ENCODE measurements around the gene AKAP8.

AKAP8 gene

DNA sequence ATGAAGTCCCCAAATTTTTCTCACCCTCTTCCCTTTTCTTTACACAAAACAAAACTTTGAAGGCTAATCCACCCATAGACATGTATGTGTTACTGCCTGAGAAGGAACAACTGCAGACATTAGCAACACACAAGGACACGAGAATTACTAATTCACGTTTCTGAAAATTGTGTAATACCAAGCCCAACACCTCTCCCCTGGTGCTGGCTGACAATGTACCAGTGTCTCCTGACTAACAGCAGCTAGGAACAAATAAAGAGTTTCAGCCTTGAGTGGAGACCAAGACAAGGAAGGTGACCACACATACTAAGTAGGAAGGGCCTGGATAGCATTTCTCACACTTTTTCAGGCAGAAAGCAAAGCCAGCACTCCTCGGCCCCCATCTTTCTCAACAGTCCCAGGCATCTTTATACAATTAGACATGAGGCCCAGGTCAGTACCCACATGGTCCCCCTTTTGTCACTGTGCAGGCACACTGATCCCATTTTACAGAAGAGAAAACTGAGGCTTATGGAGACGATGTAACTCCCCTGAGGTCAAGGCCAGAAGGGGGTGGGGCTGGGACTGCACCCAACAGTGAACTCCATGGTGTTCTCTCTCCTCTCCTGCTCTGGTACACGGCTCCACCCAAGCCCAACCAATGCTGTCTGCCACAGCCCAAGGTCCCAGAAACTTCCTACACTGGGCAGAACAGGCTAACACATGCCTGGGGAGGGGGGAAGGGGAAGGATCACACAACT is 55.9 kb downstream of the AKAP8 start:
- DNase-seq (ENCODE audit: insufficient read length), result no peak
- no peak for TF ChIP-seq POLR2AphosphoS5 (IDR thresholded peaks at IDR 0.05; ENCODE audit: low read depth, low read length)
- no peak; the same call in 1 of the 2 replicates for TF ChIP-seq POLR2A (IDR thresholded peaks at IDR 0.05; ENCODE audit: low read depth, low read length)
- TF ChIP-seq TAF1 (IDR thresholded peaks at IDR 0.05; ENCODE audit: borderline replicate concordance, low read depth, low read length), result no peak
- FAIRE-seq, result no peak

- DNase-seq (ENCODE audit: insufficient read length) (no peak), FAIRE-seq (no peak)
- no peak; the same call in 1 of the 2 replicates for TF ChIP-seq POLR2A (IDR thresholded peaks at IDR 0.05; ENCODE audit: low read depth, low read length)
- no peak for TF ChIP-seq TAF1 (IDR thresholded peaks at IDR 0.05; ENCODE audit: borderline replicate concordance, low read depth, low read length)
- TF ChIP-seq POLR2AphosphoS5 (IDR thresholded peaks at IDR 0.05; ENCODE audit: low read depth, low read length), result no peak
Observed at GRCh38 chr19:15321739-15322138, 57.8 kb downstream of the AKAP8 start.

- TF ChIP-seq TAF1 (IDR thresholded peaks at IDR 0.05; ENCODE audit: borderline replicate concordance, low read depth, low read length) (no peak), POLR2AphosphoS5 (IDR thresholded peaks at IDR 0.05; ENCODE audit: low read depth, low read length) (no peak), POLR2A (IDR thresholded peaks at IDR 0.05; ENCODE audit: low read depth, low read length) (no peak)
- FAIRE-seq, result no peak
- no peak for DNase-seq (ENCODE audit: insufficient read length)
Observed at GRCh38 chr19:15320116-15320515, 59.5 kb downstream of the AKAP8 start.

DNA sequence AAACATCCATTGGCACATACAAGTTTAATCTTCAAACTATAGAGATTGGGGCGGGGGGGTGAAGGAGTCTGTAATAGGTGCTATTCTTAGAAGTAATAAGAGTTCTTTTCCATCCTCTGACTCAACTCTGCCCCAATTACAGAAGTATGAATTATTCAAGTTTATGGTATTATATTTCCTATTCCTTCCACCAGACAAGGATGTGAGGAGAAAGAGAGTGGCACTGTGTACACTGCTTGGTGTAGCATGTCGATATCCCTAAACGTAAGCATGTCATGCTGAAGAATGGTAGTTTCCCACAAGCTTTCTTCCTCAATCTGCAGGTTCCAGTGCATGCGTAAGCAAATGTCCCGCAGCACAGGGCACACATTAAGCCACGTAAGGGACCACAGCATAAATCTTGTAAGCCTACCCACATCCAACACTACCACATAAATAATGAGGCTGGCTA is 61.3 kb downstream of the AKAP8 start:
- TF ChIP-seq TAF1 (IDR thresholded peaks at IDR 0.05; ENCODE audit: borderline replicate concordance, low read depth, low read length), result no peak
- no peak; the same call in 1 of the 2 replicates for TF ChIP-seq POLR2A (IDR thresholded peaks at IDR 0.05; ENCODE audit: low read depth, low read length)
- TF ChIP-seq POLR2AphosphoS5 (IDR thresholded peaks at IDR 0.05; ENCODE audit: low read depth, low read length), result no peak
- FAIRE-seq (peak; percentile 88), DNase-seq (ENCODE audit: insufficient read length) (no peak)

DNA sequence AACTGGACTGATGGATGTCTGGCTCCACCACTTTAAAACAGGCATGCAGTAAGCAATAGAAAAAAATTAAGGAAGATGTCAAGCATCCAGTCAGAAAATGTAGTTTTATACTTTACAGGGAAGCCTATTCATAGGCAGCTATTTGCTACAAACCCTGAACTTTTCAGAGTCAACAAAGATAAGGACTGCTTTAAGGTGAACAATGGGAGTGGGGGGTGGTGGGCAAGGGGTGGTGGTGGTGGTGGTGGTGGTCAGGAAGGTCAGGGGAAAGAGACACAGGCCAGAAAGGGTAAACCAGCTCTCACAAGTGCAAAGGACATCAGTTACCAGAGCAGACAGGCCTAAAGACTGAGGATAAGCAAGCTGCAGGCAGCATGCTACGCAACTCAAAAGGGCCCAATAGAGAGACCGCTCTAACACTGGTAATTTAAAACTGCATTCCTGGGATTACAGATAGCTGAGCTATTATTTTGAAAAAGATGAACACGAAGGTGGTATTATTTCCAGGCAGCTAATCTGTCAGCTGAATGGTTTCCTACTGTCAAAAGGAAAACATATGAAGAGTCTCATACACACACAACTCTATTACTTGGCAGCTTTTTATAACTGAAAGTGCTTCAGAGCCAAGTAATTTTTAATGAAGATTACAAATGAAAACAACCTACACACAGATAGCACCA is 62.1 kb downstream of the AKAP8 start:
- TF ChIP-seq POLR2A (IDR thresholded peaks at IDR 0.05; ENCODE audit: low read depth, low read length) (no peak), POLR2AphosphoS5 (IDR thresholded peaks at IDR 0.05; ENCODE audit: low read depth, low read length) (no peak), TAF1 (IDR thresholded peaks at IDR 0.05; ENCODE audit: borderline replicate concordance, low read depth, low read length) (no peak)
- FAIRE-seq, result no peak
- DNase-seq (ENCODE audit: insufficient read length), result no peak

DNA sequence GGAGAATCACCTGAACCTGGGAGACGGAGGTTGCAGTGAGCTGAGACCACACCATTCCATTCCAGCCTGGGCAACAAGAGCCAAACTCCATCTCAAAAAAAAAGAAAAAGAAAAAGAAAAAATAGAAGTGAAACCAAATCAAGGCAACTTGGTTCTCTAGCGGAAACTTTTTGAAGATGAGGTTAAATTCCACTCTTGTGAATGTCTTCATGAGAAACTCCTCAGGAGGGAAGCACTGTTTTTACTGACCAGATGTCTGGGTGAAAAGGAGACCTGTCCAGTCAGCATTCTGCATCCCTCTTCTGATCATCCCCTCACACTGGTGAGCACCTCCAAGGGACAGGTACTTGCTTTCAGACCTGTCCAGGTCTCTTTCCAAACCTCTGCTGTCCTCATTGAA is 63.1 kb downstream of the AKAP8 start:
- DNase-seq (ENCODE audit: insufficient read length) (no peak), FAIRE-seq (peak; percentile 40)
- TF ChIP-seq TAF1 (IDR thresholded peaks at IDR 0.05; ENCODE audit: borderline replicate concordance, low read depth, low read length), result no peak
- no peak for TF ChIP-seq POLR2AphosphoS5 (IDR thresholded peaks at IDR 0.05; ENCODE audit: low read depth, low read length)
- no peak for TF ChIP-seq POLR2A (IDR thresholded peaks at IDR 0.05; ENCODE audit: low read depth, low read length)

DNA sequence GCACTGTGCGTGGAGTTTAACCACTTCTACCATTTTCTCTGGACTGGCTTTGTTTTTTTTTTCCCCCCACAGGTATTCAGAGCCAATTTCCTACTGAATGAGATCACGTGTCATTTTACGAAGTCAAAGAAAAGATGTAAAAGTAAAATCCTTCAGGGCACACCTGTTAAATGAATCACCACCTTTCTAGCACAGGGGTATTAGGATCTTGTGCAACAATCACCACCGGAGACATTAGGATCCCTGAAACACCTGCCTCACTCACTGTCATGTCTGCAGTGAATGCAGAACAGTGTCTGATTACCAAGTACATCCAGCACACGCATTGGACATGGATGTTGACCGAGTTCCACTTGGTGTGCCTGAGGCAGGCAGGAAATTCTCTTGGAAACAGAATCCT is 64.5 kb downstream of the AKAP8 start:
- DNase-seq (ENCODE audit: insufficient read length), result no peak

GRCh38 chr19:15313649-15314279 is 65.8 kb downstream of the AKAP8 start:
- DNase-seq (ENCODE audit: insufficient read length), result no peak
- TF ChIP-seq TAF1 (IDR thresholded peaks at IDR 0.05; ENCODE audit: borderline replicate concordance, low read depth, low read length) (no peak), POLR2AphosphoS5 (IDR thresholded peaks at IDR 0.05; ENCODE audit: low read depth, low read length) (peak; percentile 38; the same call in 1 of the 2 replicates)
- FAIRE-seq, result no peak

More for the DNA sequence above, 64.5 kb downstream of the AKAP8 start:
- TF ChIP-seq POLR2AphosphoS5 (IDR thresholded peaks at IDR 0.05; ENCODE audit: low read depth, low read length), result no peak
- no peak for TF ChIP-seq POLR2A (IDR thresholded peaks at IDR 0.05; ENCODE audit: low read depth, low read length)
- no peak for TF ChIP-seq TAF1 (IDR thresholded peaks at IDR 0.05; ENCODE audit: borderline replicate concordance, low read depth, low read length)
- FAIRE-seq, result no peak

DNA sequence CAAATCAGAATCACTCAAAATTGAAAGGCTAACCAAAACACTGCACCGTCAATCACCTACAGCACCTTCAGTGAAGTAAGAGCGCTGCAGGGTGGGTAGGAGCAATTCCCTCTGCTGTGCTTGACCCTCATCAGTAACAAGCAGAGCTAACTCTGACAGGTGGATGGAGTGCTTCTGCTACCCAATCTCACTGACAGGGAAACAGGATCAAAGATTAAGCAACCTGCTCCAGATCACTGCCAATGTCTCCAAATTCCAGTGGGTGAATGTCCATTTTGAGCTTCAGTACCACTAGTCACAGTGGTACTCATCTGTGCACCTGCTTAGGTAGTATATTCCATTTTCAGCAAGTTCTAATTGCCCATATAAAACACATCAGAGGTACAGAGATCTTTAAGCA is 72.4 kb downstream of the AKAP8 start:
- DNase-seq (ENCODE audit: insufficient read length) (no peak), FAIRE-seq (no peak)
- no peak for TF ChIP-seq POLR2A (IDR thresholded peaks at IDR 0.05; ENCODE audit: low read depth, low read length)
- no peak for TF ChIP-seq POLR2AphosphoS5 (IDR thresholded peaks at IDR 0.05; ENCODE audit: low read depth, low read length)
- TF ChIP-seq TAF1 (IDR thresholded peaks at IDR 0.05; ENCODE audit: borderline replicate concordance, low read depth, low read length), result no peak

DNA sequence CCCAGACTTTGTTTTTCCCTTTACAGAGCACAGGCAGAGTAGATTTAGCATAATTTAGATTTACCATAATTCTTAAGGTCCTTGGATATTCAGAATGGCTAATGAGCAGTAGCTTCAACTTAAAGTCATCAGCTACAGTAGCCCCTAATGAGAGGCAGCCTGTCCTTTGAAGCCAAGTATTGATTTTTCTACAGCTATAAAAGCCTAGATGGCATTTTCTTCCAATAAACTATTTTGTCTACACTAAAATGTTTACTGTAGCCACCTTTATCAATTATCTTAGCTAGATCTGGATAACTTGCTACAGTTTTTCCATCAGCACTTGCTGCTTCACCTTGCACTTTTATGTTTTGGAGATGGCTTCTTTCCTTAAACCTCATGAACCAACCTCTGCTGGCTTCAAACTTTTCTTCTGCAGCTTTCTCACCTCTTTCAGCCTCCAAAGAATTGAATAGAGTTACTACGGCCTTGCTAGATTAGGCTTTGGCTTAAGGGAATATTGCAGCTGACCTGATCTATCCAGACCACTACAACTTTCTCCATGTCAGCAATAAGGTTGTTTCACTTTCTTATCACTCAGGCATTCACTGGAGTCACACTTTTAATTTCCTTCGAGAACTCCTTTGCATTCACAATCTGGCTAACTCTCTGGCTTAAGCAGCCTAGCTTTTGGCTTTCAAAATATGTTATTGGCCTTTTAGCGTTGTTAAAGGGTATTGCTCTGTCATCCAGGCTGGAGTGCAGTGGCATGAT is 73.8 kb downstream of the AKAP8 start:
- TF ChIP-seq POLR2AphosphoS5 (IDR thresholded peaks at IDR 0.05; ENCODE audit: low read depth, low read length), result no peak
- no peak for TF ChIP-seq POLR2A (IDR thresholded peaks at IDR 0.05; ENCODE audit: low read depth, low read length)
- TF ChIP-seq TAF1 (IDR thresholded peaks at IDR 0.05; ENCODE audit: borderline replicate concordance, low read depth, low read length), result no peak
- no peak for FAIRE-seq
- DNase-seq (ENCODE audit: insufficient read length), result no peak

- no peak for DNase-seq (ENCODE audit: insufficient read length)
- no peak for FAIRE-seq
- no peak for TF ChIP-seq POLR2A (IDR thresholded peaks at IDR 0.05; ENCODE audit: low read depth, low read length)
- no peak for TF ChIP-seq TAF1 (IDR thresholded peaks at IDR 0.05; ENCODE audit: borderline replicate concordance, low read depth, low read length)
- TF ChIP-seq POLR2AphosphoS5 (IDR thresholded peaks at IDR 0.05; ENCODE audit: low read depth, low read length), result no peak
Observed at GRCh38 chr19:15304140-15304705, 75.4 kb downstream of the AKAP8 start.
